ENCODE data around the gene CTBP2.

The CTBP2 gene

GRCh38 chr10:124955243-124955642, 205.1 kb downstream of the CTBP2 start:
- DNase-seq: no peak

GRCh38 chr10:124953421-124953820, 206.9 kb downstream of the CTBP2 start:
- no peak for DNase-seq

- no peak for DNase-seq
Measured at GRCh38 chr10:124952123-124952522, 208.2 kb downstream of the CTBP2 start.

GRCh38 chr10:124949543-124949942, 210.8 kb downstream of the CTBP2 start:
- DNase-seq: no peak

- DNase-seq: no peak
Measured at GRCh38 chr10:124946945-124947344, 213.4 kb downstream of the CTBP2 start.

GRCh38 chr10:124944982-124945381, 215.4 kb downstream of the CTBP2 start:
- no peak for DNase-seq

GRCh38 chr10:124943301-124944092, 216.9 kb downstream of the CTBP2 start:
- DNase-seq: no peak

GRCh38 chr10:124942317-124943169, 217.8 kb downstream of the CTBP2 start:
- DNase-seq: no peak

GRCh38 chr10:124941823-124942222, 218.5 kb downstream of the CTBP2 start, which contains the start of gene ZRANB1:
Gene ZRANB1, plus strand, starts transcription at chr10:124942123. Its CDS starts 371 bp downstream, at chr10:124942494.
- no peak for DNase-seq

GRCh38 chr10:124939290-124939689, 221.1 kb downstream of the CTBP2 start:
- peak; percentile 22 for DNase-seq

- DNase-seq: no peak
Measured at GRCh38 chr10:124936813-124937212, 223.6 kb downstream of the CTBP2 start.

GRCh38 chr10:124935946-124936345, 224.4 kb downstream of the CTBP2 start:
- no peak for DNase-seq
